HepG2 (cell line): ENCODE measurements around the gene ETHE1. TPM values are rescaled to one million over a fixed set of nuclear protein-coding genes. Genes with fewer than 3 reads are reported as not detected.
A peak's percentile ranks its signal among the peaks of the same experiment; 100 is the strongest.

ENCODE experiments used
- CEBPB ChIP-seq: IDR thresholded peaks from 2 replicates; pipeline ENCODE4 v1.6.1; 2011; ENCODE audit warnings: low read depth, low read length, improper control_type of control experiment, borderline replicate concordance
- DR1 ChIP-seq: sonication (generic); formaldehyde crosslinking; IDR thresholded peaks from 2 replicates; pipeline ENCODE4 v1.8.0; 2021; ENCODE audit warnings: mild to moderate bottlenecking, missing genetic modification reagents, inconsistent platforms
- GLI4 ChIP-seq: sonication (generic); formaldehyde crosslinking; IDR thresholded peaks from 2 replicates; pipeline ENCODE4 v1.5.1; 2020; ENCODE audit warnings: missing genetic modification reagents, mild to moderate bottlenecking, moderate library complexity, borderline replicate concordance
- SMAD1 ChIP-seq: sonication (generic); formaldehyde crosslinking; IDR thresholded peaks from 2 replicates; pipeline ENCODE4 v1.4.0; 2020; ENCODE audit warnings: missing genetic modification reagents, low read depth, mild to moderate bottlenecking, borderline replicate concordance
- ZFAT ChIP-seq: sonication (generic); formaldehyde crosslinking; conservative IDR thresholded peaks from 2 replicates; pipeline ENCODE4 v1.8.1; 2023; ENCODE audit warnings: missing genetic modification reagents, inconsistent platforms
- ZMAT3 ChIP-seq: sonication (generic); formaldehyde crosslinking; conservative IDR thresholded peaks from 2 replicates; pipeline ENCODE4 v1.7.0; 2021; ENCODE audit warnings: missing genetic modification reagents
- ZMYM3 ChIP-seq: sonication (generic); formaldehyde crosslinking; IDR thresholded peaks from 2 replicates; pipeline ENCODE4 v1.5.1; 2020; ENCODE audit warnings: mild to moderate bottlenecking, missing genetic modification reagents
- ZNF17 ChIP-seq: sonication (generic); formaldehyde crosslinking; IDR thresholded peaks from 2 replicates; pipeline ENCODE4 v1.5.0; 2020; ENCODE audit warnings: mild to moderate bottlenecking, missing genetic modification reagents
- ZNF263 ChIP-seq: sonication (generic); formaldehyde crosslinking; IDR thresholded peaks from 2 replicates; pipeline ENCODE4 v1.4.0; 2020; ENCODE audit warnings: missing genetic modification reagents
- ZNF563 ChIP-seq: sonication (generic); formaldehyde crosslinking; IDR thresholded peaks from 2 replicates; pipeline ENCODE4 v1.8.0; 2022; ENCODE audit warnings: mild to moderate bottlenecking, moderate library complexity, missing genetic modification reagents
- ZNF761 ChIP-seq: sonication (generic); formaldehyde crosslinking; conservative IDR thresholded peaks from 2 replicates; pipeline ENCODE4 v1.4.0; 2020; ENCODE audit warnings: mild to moderate bottlenecking, missing genetic modification reagents
- polyA plus RNA-seq, 8 experiments: library from polyadenylated mRNA; depleted of rRNA in 3 of 8; stranded (reverse) in 7 of 8; unstranded in 1 of 8; fragments of >200 nt; fragmentation: Illumina TruSeq in 4 of 8; extraction: Trizol in 4 of 8; gene quantifications; 2 replicates each; pipeline versions ENCODE4 v1.2.1 to v1.2.3, GENCODE V29; 2011 to 2016; ENCODE audit warnings: low read depth in 4 of 8, missing spikeins in 1 of 8, mixed read lengths in 1 of 8; ENCODE audit not compliant: insufficient read depth in 1 of 8
- total RNA-seq, 5 experiments: library from RNA; depleted of rRNA; stranded (reverse); fragments of >200 nt; fragmentation: Illumina TruSeq; extraction: Trizol; gene quantifications; 2 replicates each; pipeline ENCODE4 v1.2.3, GENCODE V29; 2016; ENCODE audit warnings: low read depth in 1 of 5
- TF ChIP-seq, protein P1 (sequence below): sonication (generic); formaldehyde crosslinking; IDR thresholded peaks from 2 replicates; pipeline ENCODE4 v1.4.0; 2020; ENCODE audit warnings: mild to moderate bottlenecking, low read depth, missing genetic modification reagents
- TF ChIP-seq, protein P2 (sequence below): sonication (generic); formaldehyde crosslinking; IDR thresholded peaks from 2 replicates; pipeline ENCODE4 v1.9.0; 2021; ENCODE audit warnings: mild to moderate bottlenecking, missing genetic modification reagents
- TF ChIP-seq, protein P3 (sequence below): sonication (generic); formaldehyde crosslinking; IDR thresholded peaks from 2 replicates; pipeline ENCODE4 v1.4.0; 2020; ENCODE audit warnings: missing genetic modification reagents

Gene ETHE1
- total and polyA plus RNA-seq, 2 of the 13 experiments (the other 11 are each of a cell fraction or from before 2014, with no cell fraction given) = 32.5 to 58.4 TPM

DNA sequence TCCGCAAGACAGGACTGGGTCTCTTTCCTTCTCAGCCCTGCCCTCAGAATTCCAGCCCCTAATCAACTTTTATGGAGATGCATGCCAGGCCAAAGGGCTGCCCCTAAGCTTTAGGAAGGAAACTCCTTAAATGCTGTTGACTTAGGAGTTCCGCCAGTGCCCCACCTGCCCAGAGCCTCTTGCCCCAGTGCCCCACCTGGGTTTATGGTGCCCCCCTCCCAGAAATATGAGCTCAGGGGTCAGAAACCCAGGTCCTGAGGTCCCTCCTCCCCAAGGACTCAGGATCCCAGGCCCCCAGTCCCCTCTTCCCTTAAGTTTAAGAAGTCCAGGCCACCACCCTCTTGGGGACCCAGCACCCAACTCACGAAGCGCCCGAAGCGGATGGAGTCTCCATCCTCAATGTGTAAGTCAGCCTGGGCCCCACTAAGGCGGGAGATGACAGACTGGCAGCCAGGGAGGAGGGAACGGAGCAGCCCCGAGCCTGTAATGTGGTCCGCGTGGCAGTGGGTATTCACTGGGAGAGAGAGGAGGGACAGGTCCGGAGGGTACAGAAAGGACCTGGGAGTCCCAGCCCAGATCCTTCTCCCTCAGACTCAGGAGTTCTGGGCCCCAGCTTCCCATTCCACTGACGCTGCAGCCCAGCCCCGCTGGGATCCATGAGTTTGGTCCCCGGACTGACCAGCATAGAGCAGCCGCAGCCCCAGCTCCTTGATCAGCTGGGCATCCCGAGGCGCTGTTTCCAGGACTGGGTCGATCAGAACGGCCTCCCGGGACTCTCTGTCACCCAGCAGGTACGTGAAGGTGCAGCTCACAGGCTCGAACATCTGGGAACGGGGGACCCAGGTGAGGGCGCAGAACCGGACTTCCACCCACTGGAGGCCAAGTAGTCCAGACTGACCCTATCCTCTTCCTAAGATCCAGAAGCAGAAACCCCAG lies 897 bp downstream of the ETHE1 start (continued):
- no peak for TF ChIP-seq ZMYM3 (CRISPR knock-in tag)
- TF ChIP-seq, protein P1, sequence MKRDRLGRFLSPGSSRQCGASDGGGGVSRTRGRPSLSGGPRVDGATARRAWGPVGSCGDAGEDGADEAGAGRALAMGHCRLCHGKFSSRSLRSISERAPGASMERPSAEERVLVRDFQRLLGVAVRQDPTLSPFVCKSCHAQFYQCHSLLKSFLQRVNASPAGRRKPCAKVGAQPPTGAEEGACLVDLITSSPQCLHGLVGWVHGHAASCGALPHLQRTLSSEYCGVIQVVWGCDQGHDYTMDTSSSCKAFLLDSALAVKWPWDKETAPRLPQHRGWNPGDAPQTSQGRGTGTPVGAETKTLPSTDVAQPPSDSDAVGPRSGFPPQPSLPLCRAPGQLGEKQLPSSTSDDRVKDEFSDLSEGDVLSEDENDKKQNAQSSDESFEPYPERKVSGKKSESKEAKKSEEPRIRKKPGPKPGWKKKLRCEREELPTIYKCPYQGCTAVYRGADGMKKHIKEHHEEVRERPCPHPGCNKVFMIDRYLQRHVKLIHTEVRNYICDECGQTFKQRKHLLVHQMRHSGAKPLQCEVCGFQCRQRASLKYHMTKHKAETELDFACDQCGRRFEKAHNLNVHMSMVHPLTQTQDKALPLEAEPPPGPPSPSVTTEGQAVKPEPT = peak; percentile 37
- TF ChIP-seq DR1 (CRISPR knock-in tag) = no peak
- peak; percentile 24; the same call in 1 of the 2 replicates for TF ChIP-seq ZNF761 (CRISPR knock-in tag)
- no peak for TF ChIP-seq ZFAT (CRISPR knock-in tag)
- 0 out of 2 replicates have a peak, but pooled peaks have one; percentile 3 for TF ChIP-seq GLI4 (CRISPR knock-in tag)
- 0 out of 2 replicates have a peak, but pooled peaks have one; percentile 13 for TF ChIP-seq ZMAT3 (CRISPR knock-in tag)
- TF ChIP-seq CEBPB = no peak
- peak; percentile 48; the same call in 1 of the 2 replicates for TF ChIP-seq ZNF263 (CRISPR knock-in tag)
- TF ChIP-seq SMAD1 (CRISPR knock-in tag) = 0 out of 2 replicates have a peak, but pooled peaks have one; percentile 37
- TF ChIP-seq, protein P2, sequence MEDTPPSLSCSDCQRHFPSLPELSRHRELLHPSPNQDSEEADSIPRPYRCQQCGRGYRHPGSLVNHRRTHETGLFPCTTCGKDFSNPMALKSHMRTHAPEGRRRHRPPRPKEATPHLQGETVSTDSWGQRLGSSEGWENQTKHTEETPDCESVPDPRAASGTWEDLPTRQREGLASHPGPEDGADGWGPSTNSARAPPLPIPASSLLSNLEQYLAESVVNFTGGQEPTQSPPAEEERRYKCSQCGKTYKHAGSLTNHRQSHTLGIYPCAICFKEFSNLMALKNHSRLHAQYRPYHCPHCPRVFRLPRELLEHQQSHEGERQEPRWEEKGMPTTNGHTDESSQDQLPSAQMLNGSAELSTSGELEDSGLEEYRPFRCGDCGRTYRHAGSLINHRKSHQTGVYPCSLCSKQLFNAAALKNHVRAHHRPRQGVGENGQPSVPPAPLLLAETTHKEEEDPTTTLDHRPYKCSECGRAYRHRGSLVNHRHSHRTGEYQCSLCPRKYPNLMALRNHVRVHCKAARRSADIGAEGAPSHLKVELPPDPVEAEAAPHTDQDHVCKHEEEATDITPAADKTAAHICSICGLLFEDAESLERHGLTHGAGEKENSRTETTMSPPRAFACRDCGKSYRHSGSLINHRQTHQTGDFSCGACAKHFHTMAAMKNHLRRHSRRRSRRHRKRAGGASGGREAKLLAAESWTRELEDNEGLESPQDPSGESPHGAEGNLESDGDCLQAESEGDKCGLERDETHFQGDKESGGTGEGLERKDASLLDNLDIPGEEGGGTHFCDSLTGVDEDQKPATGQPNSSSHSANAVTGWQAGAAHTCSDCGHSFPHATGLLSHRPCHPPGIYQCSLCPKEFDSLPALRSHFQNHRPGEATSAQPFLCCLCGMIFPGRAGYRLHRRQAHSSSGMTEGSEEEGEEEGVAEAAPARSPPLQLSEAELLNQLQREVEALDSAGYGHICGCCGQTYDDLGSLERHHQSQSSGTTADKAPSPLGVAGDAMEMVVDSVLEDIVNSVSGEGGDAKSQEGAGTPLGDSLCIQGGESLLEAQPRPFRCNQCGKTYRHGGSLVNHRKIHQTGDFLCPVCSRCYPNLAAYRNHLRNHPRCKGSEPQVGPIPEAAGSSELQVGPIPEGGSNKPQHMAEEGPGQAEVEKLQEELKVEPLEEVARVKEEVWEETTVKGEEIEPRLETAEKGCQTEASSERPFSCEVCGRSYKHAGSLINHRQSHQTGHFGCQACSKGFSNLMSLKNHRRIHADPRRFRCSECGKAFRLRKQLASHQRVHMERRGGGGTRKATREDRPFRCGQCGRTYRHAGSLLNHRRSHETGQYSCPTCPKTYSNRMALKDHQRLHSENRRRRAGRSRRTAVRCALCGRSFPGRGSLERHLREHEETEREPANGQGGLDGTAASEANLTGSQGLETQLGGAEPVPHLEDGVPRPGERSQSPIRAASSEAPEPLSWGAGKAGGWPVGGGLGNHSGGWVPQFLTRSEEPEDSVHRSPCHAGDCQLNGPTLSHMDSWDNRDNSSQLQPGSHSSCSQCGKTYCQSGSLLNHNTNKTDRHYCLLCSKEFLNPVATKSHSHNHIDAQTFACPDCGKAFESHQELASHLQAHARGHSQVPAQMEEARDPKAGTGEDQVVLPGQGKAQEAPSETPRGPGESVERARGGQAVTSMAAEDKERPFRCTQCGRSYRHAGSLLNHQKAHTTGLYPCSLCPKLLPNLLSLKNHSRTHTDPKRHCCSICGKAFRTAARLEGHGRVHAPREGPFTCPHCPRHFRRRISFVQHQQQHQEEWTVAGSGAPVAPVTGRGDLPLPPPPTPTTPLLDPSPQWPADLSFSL = no peak
- TF ChIP-seq, protein P3, sequence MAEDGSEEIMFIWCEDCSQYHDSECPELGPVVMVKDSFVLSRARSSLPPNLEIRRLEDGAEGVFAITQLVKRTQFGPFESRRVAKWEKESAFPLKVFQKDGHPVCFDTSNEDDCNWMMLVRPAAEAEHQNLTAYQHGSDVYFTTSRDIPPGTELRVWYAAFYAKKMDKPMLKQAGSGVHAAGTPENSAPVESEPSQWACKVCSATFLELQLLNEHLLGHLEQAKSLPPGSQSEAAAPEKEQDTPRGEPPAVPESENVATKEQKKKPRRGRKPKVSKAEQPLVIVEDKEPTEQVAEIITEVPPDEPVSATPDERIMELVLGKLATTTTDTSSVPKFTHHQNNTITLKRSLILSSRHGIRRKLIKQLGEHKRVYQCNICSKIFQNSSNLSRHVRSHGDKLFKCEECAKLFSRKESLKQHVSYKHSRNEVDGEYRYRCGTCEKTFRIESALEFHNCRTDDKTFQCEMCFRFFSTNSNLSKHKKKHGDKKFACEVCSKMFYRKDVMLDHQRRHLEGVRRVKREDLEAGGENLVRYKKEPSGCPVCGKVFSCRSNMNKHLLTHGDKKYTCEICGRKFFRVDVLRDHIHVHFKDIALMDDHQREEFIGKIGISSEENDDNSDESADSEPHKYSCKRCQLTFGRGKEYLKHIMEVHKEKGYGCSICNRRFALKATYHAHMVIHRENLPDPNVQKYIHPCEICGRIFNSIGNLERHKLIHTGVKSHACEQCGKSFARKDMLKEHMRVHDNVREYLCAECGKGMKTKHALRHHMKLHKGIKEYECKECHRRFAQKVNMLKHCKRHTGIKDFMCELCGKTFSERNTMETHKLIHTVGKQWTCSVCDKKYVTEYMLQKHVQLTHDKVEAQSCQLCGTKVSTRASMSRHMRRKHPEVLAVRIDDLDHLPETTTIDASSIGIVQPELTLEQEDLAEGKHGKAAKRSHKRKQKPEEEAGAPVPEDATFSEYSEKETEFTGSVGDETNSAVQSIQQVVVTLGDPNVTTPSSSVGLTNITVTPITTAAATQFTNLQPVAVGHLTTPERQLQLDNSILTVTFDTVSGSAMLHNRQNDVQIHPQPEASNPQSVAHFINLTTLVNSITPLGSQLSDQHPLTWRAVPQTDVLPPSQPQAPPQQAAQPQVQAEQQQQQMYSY = peak; percentile 5; the same call in 1 of the 2 replicates
- no peak for TF ChIP-seq ZNF17 (CRISPR knock-in tag)
- TF ChIP-seq ZNF563 (CRISPR knock-in tag) = 0 out of 2 replicates have a peak, but pooled peaks have one; percentile 27
